ENCODE measurements around the gene KLHDC7A. TPM values are rescaled to one million over a fixed set of nuclear protein-coding genes. Genes with fewer than 3 reads are reported as not detected.

The KLHDC7A gene
- polyA plus RNA-seq, result 1 to 10 TPM in 1 of 4 donors, under 1 TPM in 3; 0.19 to 7.5 (median 0.25) TPM
- long read RNA-seq, donor 1, result 0 reads
- long read RNA-seq, donor 2, full-length matches to known transcripts, result 1 of 1 reads
- long read RNA-seq, donor 2, partial matches to known transcripts, result 0 of 1 reads
- long read RNA-seq, donor 2, other reads (novel, unspliced or antisense), result 0 of 1 reads
- long read RNA-seq, donor 3, full-length matches to known transcripts, result 2 of 2 reads
- long read RNA-seq, donor 3, partial matches to known transcripts, result 0 of 2 reads
- long read RNA-seq, donor 3, other reads (novel, unspliced or antisense), result 0 of 2 reads
- long read RNA-seq, donor 4, full-length matches to known transcripts, result 1 of 1 reads
- long read RNA-seq, donor 4, partial matches to known transcripts, result 0 of 1 reads
- long read RNA-seq, donor 4, other reads (novel, unspliced or antisense), result 0 of 1 reads
- long read RNA-seq, donor 5, full-length matches to known transcripts, result 6 of 6 reads
- long read RNA-seq, donor 5, partial matches to known transcripts, result 0 of 6 reads
- long read RNA-seq, donor 5, other reads (novel, unspliced or antisense), result 0 of 6 reads
- long read RNA-seq, donor 6, full-length matches to known transcripts, result 3 of 3 reads
- long read RNA-seq, donor 6, partial matches to known transcripts, result 0 of 3 reads
- long read RNA-seq, donor 6, other reads (novel, unspliced or antisense), result 0 of 3 reads
- long read RNA-seq, donor 7, result 0 reads
- long read RNA-seq, donor 8, result 0 reads
- long read RNA-seq, donor 9, full-length matches to known transcripts, result 2 of 2 reads
- long read RNA-seq, donor 9, partial matches to known transcripts, result 0 of 2 reads
- long read RNA-seq, donor 9, other reads (novel, unspliced or antisense), result 0 of 2 reads
- long read RNA-seq, donor 10, full-length matches to known transcripts, result 2 of 2 reads
- long read RNA-seq, donor 10, partial matches to known transcripts, result 0 of 2 reads
- long read RNA-seq, donor 10, other reads (novel, unspliced or antisense), result 0 of 2 reads

- no peak for FAIRE-seq
- H3K4me3 ChIP-seq (ENCODE audit: low read depth in 1 of 3, low read length in 3 of 3), result peak within 1 kb of the TSS in 1 of 3 donors; percentile 24
- H3K27ac ChIP-seq (ENCODE audit: low read depth in 1 of 3, low read length in 2 of 3), result peak within 1 kb of the TSS in 1 of 3 donors; percentile 76
- H3K4me1 ChIP-seq (ENCODE audit: control insufficient read depth in 3 of 3, insufficient read depth in 2 of 3, low read depth in 1 of 3, low read length in 2 of 3), result peaks cover 0 to 6% (median 0%) of the 10 kb centered on the region in 3 donors
- H3K27me3 ChIP-seq (ENCODE audit: control insufficient read depth in 3 of 3, insufficient read depth in 3 of 3, low read length in 3 of 3), result no peaks in the 10 kb centered on the region
- H3K36me3 ChIP-seq (ENCODE audit: control insufficient read depth in 3 of 3, insufficient read depth in 2 of 3, low read depth in 1 of 3, low read length in 3 of 3), result peaks cover 0 to 3% (median 0%) of the 10 kb centered on the region in 3 donors
- peak; percentile 5 to 88 for DNase-seq
- 15 to 44% (median 24%) methylated on average over 13 of the region's 13 CpGs for WGBS, 3 donors
- H3K9me3 ChIP-seq (ENCODE audit: control insufficient read depth in 2 of 2, insufficient read depth in 1 of 2, low read depth in 1 of 2, low read length in 1 of 2), result peaks cover 0 to 3% of the 10 kb centered on the region in 2 donors
These were observed at the start of gene KLHDC7A for GRCh38 chr1:18480315-18481189. KLHDC7A (plus strand) TSS chr1:18480930; CDS start chr1:18480982, 52 bp downstream.

- Histone ChIP-seq H3K27ac (ENCODE audit: low read depth in 1 of 3, low read length in 2 of 3) (no peak overlapping the region), H3K4me3 (ENCODE audit: low read depth in 1 of 3, low read length in 3 of 3) (no peak overlapping the region), H3K27me3 (ENCODE audit: control insufficient read depth in 3 of 3, insufficient read depth in 3 of 3, low read length in 3 of 3) (peaks cover 0 to 6% (median 0%) of the 10 kb centered on the region in 3 donors), H3K9me3 (ENCODE audit: control insufficient read depth in 2 of 2, insufficient read depth in 1 of 2, low read depth in 1 of 2, low read length in 1 of 2) (peaks cover 1 to 3% of the 10 kb centered on the region in 2 donors), H3K4me1 (ENCODE audit: control insufficient read depth in 3 of 3, insufficient read depth in 2 of 3, low read depth in 1 of 3, low read length in 2 of 3) (no peaks in the 10 kb centered on the region), H3K36me3 (ENCODE audit: control insufficient read depth in 3 of 3, insufficient read depth in 2 of 3, low read depth in 1 of 3, low read length in 3 of 3) (no peaks in the 10 kb centered on the region)
- no peak for DNase-seq
- no peak for FAIRE-seq
- WGBS, 3 donors, result 52 to 71% (median 61%) methylated on average over 3 of the region's 3 CpGs
These were observed 46.7 kb upstream of the KLHDC7A start for GRCh38 chr1:18434041-18434440.

GRCh38 chr1:18440385-18441226, 40.1 kb upstream of the KLHDC7A start:
- Histone ChIP-seq H3K36me3 (ENCODE audit: control insufficient read depth in 3 of 3, insufficient read depth in 2 of 3, low read depth in 1 of 3, low read length in 3 of 3) (no peaks in the 10 kb centered on the region), H3K9me3 (ENCODE audit: control insufficient read depth in 2 of 2, insufficient read depth in 1 of 2, low read depth in 1 of 2, low read length in 1 of 2) (peaks cover 0 to 2% of the 10 kb centered on the region in 2 donors), H3K27me3 (ENCODE audit: control insufficient read depth in 3 of 3, insufficient read depth in 3 of 3, low read length in 3 of 3) (peaks cover 0 to 4% (median 0%) of the 10 kb centered on the region in 3 donors), H3K4me3 (ENCODE audit: low read depth in 1 of 3, low read length in 3 of 3) (no peak overlapping the region), H3K4me1 (ENCODE audit: control insufficient read depth in 3 of 3, insufficient read depth in 2 of 3, low read depth in 1 of 3, low read length in 2 of 3) (no peaks in the 10 kb centered on the region), H3K27ac (ENCODE audit: low read depth in 1 of 3, low read length in 2 of 3) (no peak overlapping the region)
- FAIRE-seq, result no peak
- no peak for DNase-seq
- WGBS, 3 donors, result 27 to 48% (median 37%) methylated on average over 5 of the region's 5 CpGs

GRCh38 chr1:18443587-18444520, 36.9 kb upstream of the KLHDC7A start:
- H3K27ac ChIP-seq (ENCODE audit: low read depth in 1 of 3, low read length in 2 of 3), result no peak overlapping the region
- no peaks in the 10 kb centered on the region for H3K4me1 ChIP-seq (ENCODE audit: control insufficient read depth in 3 of 3, insufficient read depth in 2 of 3, low read depth in 1 of 3, low read length in 2 of 3)
- 55 to 67% (median 67%) methylated on average over 11 of the region's 11 CpGs for WGBS, 3 donors
- H3K4me3 ChIP-seq (ENCODE audit: low read depth in 1 of 3, low read length in 3 of 3), result no peak overlapping the region
- H3K27me3 ChIP-seq (ENCODE audit: control insufficient read depth in 3 of 3, insufficient read depth in 3 of 3, low read length in 3 of 3), result no peaks in the 10 kb centered on the region
- DNase-seq (no peak), FAIRE-seq (no peak)
- H3K36me3 ChIP-seq (ENCODE audit: control insufficient read depth in 3 of 3, insufficient read depth in 2 of 3, low read depth in 1 of 3, low read length in 3 of 3), result no peaks in the 10 kb centered on the region
- H3K9me3 ChIP-seq (ENCODE audit: control insufficient read depth in 2 of 2, insufficient read depth in 1 of 2, low read depth in 1 of 2, low read length in 1 of 2), result peaks cover 0 to 2% of the 10 kb centered on the region in 2 donors

- Histone ChIP-seq H3K4me1 (ENCODE audit: control insufficient read depth in 3 of 3, insufficient read depth in 2 of 3, low read depth in 1 of 3, low read length in 2 of 3) (no peaks in the 10 kb centered on the region), H3K36me3 (ENCODE audit: control insufficient read depth in 3 of 3, insufficient read depth in 2 of 3, low read depth in 1 of 3, low read length in 3 of 3) (no peaks in the 10 kb centered on the region), H3K9me3 (ENCODE audit: control insufficient read depth in 2 of 2, insufficient read depth in 1 of 2, low read depth in 1 of 2, low read length in 1 of 2) (peaks cover 0 to 2% of the 10 kb centered on the region in 2 donors), H3K27ac (ENCODE audit: low read depth in 1 of 3, low read length in 2 of 3) (no peak overlapping the region), H3K27me3 (ENCODE audit: control insufficient read depth in 3 of 3, insufficient read depth in 3 of 3, low read length in 3 of 3) (no peaks in the 10 kb centered on the region), H3K4me3 (ENCODE audit: low read depth in 1 of 3, low read length in 3 of 3) (no peak overlapping the region)
- no peak for FAIRE-seq
- peak in 1 of 2 donors; percentile 5 for DNase-seq
- 49 to 69% (median 56%) methylated on average over 3 of the region's 3 CpGs for WGBS, 3 donors
These were observed 36.2 kb upstream of the KLHDC7A start for GRCh38 chr1:18444563-18444962.

- H3K4me3 ChIP-seq (ENCODE audit: low read depth in 1 of 3, low read length in 3 of 3), result no peak overlapping the region
- 70 to 74% (median 72%) methylated on average over 4 of the region's 4 CpGs for WGBS, 3 donors
- no peak for FAIRE-seq
- no peak overlapping the region for H3K27ac ChIP-seq (ENCODE audit: low read depth in 1 of 3, low read length in 2 of 3)
- H3K4me1 ChIP-seq (ENCODE audit: control insufficient read depth in 3 of 3, insufficient read depth in 2 of 3, low read depth in 1 of 3, low read length in 2 of 3), result no peaks in the 10 kb centered on the region
- no peaks in the 10 kb centered on the region for H3K27me3 ChIP-seq (ENCODE audit: control insufficient read depth in 3 of 3, insufficient read depth in 3 of 3, low read length in 3 of 3)
- no peaks in the 10 kb centered on the region for H3K9me3 ChIP-seq (ENCODE audit: control insufficient read depth in 2 of 2, insufficient read depth in 1 of 2, low read depth in 1 of 2, low read length in 1 of 2)
- H3K36me3 ChIP-seq (ENCODE audit: control insufficient read depth in 3 of 3, insufficient read depth in 2 of 3, low read depth in 1 of 3, low read length in 3 of 3), result no peaks in the 10 kb centered on the region
- no peak for DNase-seq
These were observed 34.0 kb upstream of the KLHDC7A start for GRCh38 chr1:18446751-18447150.

Measured in small intestine (tissue), 16 donors.